Thymus (tissue), 11 donors: ENCODE measurements around the gene TUBA1C. TPM values are rescaled to one million over a fixed set of nuclear protein-coding genes. Genes with fewer than 3 reads are reported as not detected.
"Not testable (repeated sequence)": the region's sequence is repeated elsewhere in the genome, so short reads cannot be mapped to it uniquely, and the experiment has no call there.

Experiments used
- DNase-seq, 9 donors: peaks; one replicate each; pipeline ENCODE4 v3.0.0-alpha.2; 2013; ENCODE audit warnings: low spot score in 9 of 9, low read depth in 6 of 9, missing footprints in 1 of 9
- H3K27ac ChIP-seq, 2 donors: one replicate each; pipeline ENCODE4 v1.5.1; 2013; ENCODE audit warnings: control low read depth in 1 of 2, low read depth in 1 of 2, low read length in 1 of 2, mild to moderate bottlenecking in 1 of 2, moderate library complexity in 1 of 2
- H3K27me3 ChIP-seq, 2 donors: one replicate each; pipeline ENCODE4 v1.5.1; 2013; ENCODE audit warnings: low read length in 1 of 2; ENCODE audit not compliant: control insufficient read depth in 2 of 2, insufficient read depth in 1 of 2
- H3K36me3 ChIP-seq, 2 donors: one replicate each; pipeline ENCODE4 v1.5.1; 2013; ENCODE audit warnings: low read length in 1 of 2, mild to moderate bottlenecking in 1 of 2, moderate library complexity in 1 of 2; ENCODE audit not compliant: control insufficient read depth in 2 of 2, insufficient read depth in 2 of 2
- H3K4me1 ChIP-seq, 2 donors: one replicate each; pipeline ENCODE4 v1.5.1; 2013; ENCODE audit warnings: low read length in 2 of 2; ENCODE audit not compliant: control insufficient read depth in 2 of 2, insufficient read depth in 2 of 2
- H3K4me3 ChIP-seq, 2 donors: one replicate each; pipeline ENCODE4 v1.5.1; 2013; ENCODE audit warnings: low read length in 2 of 2, control low read depth in 1 of 2, mild to moderate bottlenecking in 1 of 2
- H3K9me3 ChIP-seq, 2 donors: one replicate each; pipeline ENCODE4 v1.5.1; 2013; ENCODE audit warnings: low read length in 1 of 2, mild to moderate bottlenecking in 1 of 2; ENCODE audit not compliant: control insufficient read depth in 2 of 2, insufficient read depth in 1 of 2
- WGBS: extraction: QIAGEN DNeasy Blood & Tissue Kit; methylation state at CpG from one replicate; pipeline ENCODE4 v1.1.7; 2013; 5-methylcytosine and 5-hydroxymethylcytosine counted together
- polyA plus RNA-seq: library from polyadenylated mRNA; stranded (reverse); fragments of 200-250 nt; gene quantifications from one replicate; pipeline ENCODE4 v1.2.3, GENCODE V29; 2013
- total RNA-seq: library from RNA; stranded (reverse); fragments of 120-200 nt; gene quantifications from one replicate; pipeline ENCODE4 v1.2.4, GENCODE V29; 2013
- donor health status: healthy.

The TUBA1C gene
- total and polyA plus RNA-seq, 2 donors = 112 to 115 TPM

DNA sequence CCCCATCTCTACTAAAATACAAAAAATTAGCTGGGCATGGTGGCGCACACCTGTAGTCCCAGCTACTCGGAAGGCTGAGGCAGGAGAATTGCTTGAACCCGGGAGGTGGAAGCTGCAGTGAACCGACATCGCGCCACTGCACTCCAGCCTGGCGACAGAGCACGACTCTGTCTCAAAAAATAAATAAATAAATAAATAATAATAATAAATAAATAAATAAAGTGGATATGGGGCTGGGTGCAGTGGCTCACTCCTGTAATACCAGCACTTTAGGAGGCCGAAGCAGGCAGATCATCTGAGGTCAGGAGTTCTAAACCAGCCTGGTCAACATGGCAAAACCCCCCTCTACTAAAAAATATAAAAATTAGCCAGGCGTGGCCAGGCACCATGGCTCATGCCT, 52.2 kb downstream of the TUBA1C start:
- WGBS = 97% methylated on average over 10 of the region's 10 CpGs
- H3K27ac ChIP-seq, H3K4me1 ChIP-seq, H3K27me3 ChIP-seq, H3K36me3 ChIP-seq, H3K9me3 ChIP-seq, H3K4me3 ChIP-seq, DNase-seq: not testable (repeated sequence)

DNA sequence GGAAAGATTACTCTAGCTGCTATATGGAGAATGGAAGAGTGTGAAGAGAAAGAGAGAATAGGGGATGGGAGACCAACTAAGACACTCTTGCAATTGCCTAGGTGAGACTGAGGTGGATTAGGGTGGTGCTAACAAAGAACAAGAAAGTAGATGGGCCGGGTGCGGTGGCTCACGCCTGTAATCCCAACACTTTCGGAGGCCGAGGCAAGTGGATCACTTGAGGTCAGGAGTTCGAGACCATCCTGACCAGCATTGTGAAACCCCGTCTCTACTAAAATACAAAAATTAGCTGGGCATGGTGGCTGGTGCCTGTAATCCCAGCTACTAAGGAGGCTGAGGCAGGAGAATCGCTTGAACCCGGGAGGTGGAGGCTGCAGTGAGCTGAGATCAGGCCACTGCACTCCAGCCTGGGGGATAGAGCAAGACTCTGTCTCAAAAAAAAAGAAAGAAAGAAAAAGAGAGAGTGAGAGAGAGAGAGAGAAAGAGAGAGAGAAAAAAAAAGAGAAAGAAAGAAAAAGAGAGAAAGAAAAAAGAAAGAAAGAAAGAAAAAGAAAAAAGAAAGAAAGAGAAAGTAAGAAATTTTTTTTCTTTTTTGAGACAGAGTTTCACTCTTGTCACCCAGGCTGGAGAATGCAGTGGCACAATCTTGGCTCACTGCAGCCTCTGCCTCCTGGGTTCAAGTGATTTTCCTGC, 55.7 kb downstream of the TUBA1C start:
- not testable (repeated sequence) for H3K36me3 ChIP-seq, H3K27me3 ChIP-seq, H3K9me3 ChIP-seq, H3K4me3 ChIP-seq, DNase-seq, H3K27ac ChIP-seq
- 97% methylated on average over 9 of the region's 9 CpGs for WGBS
- H3K4me1 ChIP-seq = peaks cover 11 to 21% of the 10 kb centered on the region in 2 donors

DNA sequence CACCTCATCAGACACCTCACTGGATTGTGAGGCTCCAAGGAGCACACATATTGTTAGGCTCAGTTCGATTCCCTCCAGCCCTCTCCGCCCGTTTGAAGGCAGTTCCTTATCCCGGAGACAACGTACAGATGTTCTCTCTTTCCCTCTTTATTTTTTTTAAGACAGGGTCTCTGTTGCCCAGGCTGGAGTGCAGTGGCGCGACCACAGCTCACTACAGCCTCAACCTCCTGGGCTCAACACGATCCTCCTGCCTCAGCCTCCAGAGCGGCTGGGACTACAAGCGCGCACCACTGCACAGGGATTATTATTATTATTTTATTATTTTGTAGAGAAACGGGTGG, 57.5 kb downstream of the TUBA1C start:
- no peak for DNase-seq
- Histone ChIP-seq H3K27me3 (peaks cover 0 to 3% of the 10 kb centered on the region in 2 donors), H3K36me3 (peaks cover 15 to 21% of the 10 kb centered on the region in 2 donors), H3K9me3 (peaks cover 0 to 3% of the 10 kb centered on the region in 2 donors), H3K27ac (peak overlapping the region in 1 of 2 donors; percentile 46), H3K4me1 (peaks cover 11 to 21% of the 10 kb centered on the region in 2 donors), H3K4me3 (peak overlapping the region; percentile 77 to 79)
- 39% methylated on average over 12 of the region's 12 CpGs for WGBS

DNA sequence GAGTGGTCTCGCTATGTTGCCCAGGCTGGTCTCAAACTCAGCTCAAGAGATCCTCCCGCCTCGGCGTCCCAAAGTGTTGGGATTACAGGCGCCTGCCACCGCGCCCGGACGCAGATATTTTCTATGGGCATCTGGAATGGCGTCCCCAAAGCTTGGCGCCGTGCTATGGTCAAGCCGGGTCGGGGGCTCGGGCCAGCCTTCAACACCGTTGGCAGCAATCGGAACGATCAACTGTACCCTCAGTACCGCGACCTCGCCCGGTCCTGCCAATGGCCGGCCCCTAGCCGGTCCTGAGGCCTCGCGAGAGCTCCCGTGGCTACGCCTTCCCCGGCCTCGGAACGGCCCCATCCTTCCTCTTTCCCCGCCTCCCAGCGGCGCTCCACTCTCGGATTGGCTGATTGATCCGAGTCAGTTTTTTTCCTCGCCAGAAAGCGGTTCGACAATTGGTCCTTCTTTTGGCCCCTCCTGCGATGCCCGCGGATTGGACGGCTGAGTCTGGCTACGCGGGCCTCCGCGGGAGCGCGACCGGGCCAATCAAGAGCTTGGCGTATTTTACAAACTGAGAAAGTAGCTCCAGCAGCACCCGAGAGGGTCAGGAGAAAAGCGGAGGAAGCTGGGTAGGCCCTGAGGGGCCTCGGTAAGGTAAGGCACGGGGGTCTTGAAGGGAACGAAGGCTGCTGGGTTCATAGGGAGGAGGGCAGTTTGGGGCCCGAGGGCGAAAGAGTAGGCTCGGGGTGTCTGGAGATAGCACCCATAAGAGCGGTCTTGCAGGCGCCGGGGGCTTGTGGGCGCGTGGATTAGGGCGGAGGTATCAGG, 58.0 kb downstream of the TUBA1C start, which contains the start of gene TROAP:
Gene TROAP, plus strand, starts transcription at position 548 of the 816 bp plus-strand sequence. CDS start 354 bp downstream, outside the sequence.
- peaks cover 11 to 21% of the 10 kb centered on the region in 2 donors for H3K4me1 ChIP-seq
- under 1% methylated on average over 65 of the region's 65 CpGs for WGBS
- peak within 1 kb of the TSS; percentile 77 to 79 for H3K4me3 ChIP-seq
- peaks cover 0 to 3% of the 10 kb centered on the region in 2 donors for H3K9me3 ChIP-seq
- H3K27me3 ChIP-seq = peaks cover 0 to 3% of the 10 kb centered on the region in 2 donors
- peaks cover 19 to 25% of the 10 kb centered on the region in 2 donors for H3K36me3 ChIP-seq
- peak within 1 kb of the TSS; percentile 53 to 54 for H3K27ac ChIP-seq
- DNase-seq = peak; percentile 94 to 100 (median 97)

DNA sequence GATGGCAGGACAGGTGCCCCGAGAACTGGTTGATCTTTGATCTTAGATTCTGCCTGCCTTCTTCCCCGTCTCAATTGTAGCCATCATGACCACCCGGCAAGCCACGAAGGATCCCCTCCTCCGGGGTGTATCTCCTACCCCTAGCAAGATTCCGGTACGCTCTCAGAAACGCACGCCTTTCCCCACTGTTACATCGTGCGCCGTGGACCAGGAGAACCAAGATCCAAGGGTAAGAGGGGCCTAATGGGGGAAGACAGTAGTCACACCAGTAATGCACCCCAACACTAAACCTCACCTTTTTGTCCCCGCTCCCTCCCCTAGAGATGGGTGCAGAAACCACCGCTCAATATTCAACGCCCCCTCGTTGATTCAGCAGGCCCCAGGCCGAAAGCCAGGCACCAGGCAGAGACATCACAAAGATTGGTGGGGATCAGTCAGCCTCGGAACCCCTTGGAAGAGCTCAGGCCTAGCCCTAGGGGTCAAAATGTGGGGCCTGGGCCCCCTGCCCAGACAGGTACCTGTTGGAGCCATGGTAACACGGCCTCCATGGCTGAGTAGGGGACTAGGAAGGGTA, 58.7 kb downstream of the TUBA1C start:
- peak overlapping the region in 1 of 2 donors; percentile 54 for H3K27ac ChIP-seq
- peak overlapping the region; percentile 76 to 79 for H3K4me3 ChIP-seq
- H3K9me3 ChIP-seq = peaks cover 0 to 3% of the 10 kb centered on the region in 2 donors
- DNase-seq = no peak
- H3K27me3 ChIP-seq = peaks cover 0 to 3% of the 10 kb centered on the region in 2 donors
- H3K4me1 ChIP-seq = peaks cover 11 to 21% of the 10 kb centered on the region in 2 donors
- H3K36me3 ChIP-seq = peaks cover 22 to 29% of the 10 kb centered on the region in 2 donors
- WGBS = 20% methylated on average over 19 of the region's 19 CpGs

Other genes starting within 250 kb of the TUBA1C start
- 65.3 TPM for gene PRKAG1, start 246.3 kb upstream of the TUBA1C start, total RNA-seq
- gene PRKAG1, start 246.3 kb upstream of the TUBA1C start, polyA plus RNA-seq = 58.5 TPM
- 13.3 TPM for gene KMT2D, start 204.3 kb upstream of the TUBA1C start, total RNA-seq
- 37.4 TPM for gene KMT2D, start 204.3 kb upstream of the TUBA1C start, polyA plus RNA-seq
- gene RHEBL1, start 195.1 kb upstream of the TUBA1C start, total RNA-seq = 3.2 TPM
- 1.6 TPM for gene RHEBL1, start 195.1 kb upstream of the TUBA1C start, polyA plus RNA-seq
- gene DHH, start 170.3 kb upstream of the TUBA1C start, total RNA-seq = 0.09 TPM
- gene DHH, start 170.3 kb upstream of the TUBA1C start, polyA plus RNA-seq = 0.21 TPM
- gene LMBR1L, start 154.2 kb upstream of the TUBA1C start, total RNA-seq = 35.1 TPM
- 112 TPM for gene LMBR1L, start 154.2 kb upstream of the TUBA1C start, polyA plus RNA-seq
- 2,059 TPM for gene TUBA1B, start 133.7 kb upstream of the TUBA1C start, total RNA-seq
- gene TUBA1B, start 133.7 kb upstream of the TUBA1C start, polyA plus RNA-seq = 285 TPM
- 276 TPM for gene TUBA1A, start 76.0 kb upstream of the TUBA1C start, total RNA-seq
- gene TUBA1A, start 76.0 kb upstream of the TUBA1C start, polyA plus RNA-seq = 111 TPM
- gene PRPH, start 30.1 kb downstream of the TUBA1C start, total RNA-seq = 0.28 TPM
- 1.6 TPM for gene PRPH, start 30.1 kb downstream of the TUBA1C start, polyA plus RNA-seq
- gene TROAP, start 58.2 kb downstream of the TUBA1C start, total RNA-seq = 22.1 TPM
- 12.4 TPM for gene TROAP, start 58.2 kb downstream of the TUBA1C start, polyA plus RNA-seq
- 0.05 TPM for gene C1QL4, start 72.1 kb downstream of the TUBA1C start, total RNA-seq
- gene C1QL4, start 72.1 kb downstream of the TUBA1C start, polyA plus RNA-seq = 0.21 TPM
- 0.09 TPM for gene DNAJC22, start 81.8 kb downstream of the TUBA1C start, total RNA-seq
- 0.27 TPM for gene DNAJC22, start 81.8 kb downstream of the TUBA1C start, polyA plus RNA-seq
- 14.2 TPM for gene SPATS2, start 102.4 kb downstream of the TUBA1C start, total RNA-seq
- 15.3 TPM for gene SPATS2, start 102.4 kb downstream of the TUBA1C start, polyA plus RNA-seq